AG20443 (cell line): ENCODE measurements around the gene BAIAP2.
A peak's percentile ranks its signal among the peaks of the same experiment; 100 is the strongest.

Experiments used
- DNase-seq: peaks from one replicate; pipeline ENCODE4 v3.0.0; 2012; ENCODE audit warnings: low spot score, mixed read lengths

Gene BAIAP2

DNA sequence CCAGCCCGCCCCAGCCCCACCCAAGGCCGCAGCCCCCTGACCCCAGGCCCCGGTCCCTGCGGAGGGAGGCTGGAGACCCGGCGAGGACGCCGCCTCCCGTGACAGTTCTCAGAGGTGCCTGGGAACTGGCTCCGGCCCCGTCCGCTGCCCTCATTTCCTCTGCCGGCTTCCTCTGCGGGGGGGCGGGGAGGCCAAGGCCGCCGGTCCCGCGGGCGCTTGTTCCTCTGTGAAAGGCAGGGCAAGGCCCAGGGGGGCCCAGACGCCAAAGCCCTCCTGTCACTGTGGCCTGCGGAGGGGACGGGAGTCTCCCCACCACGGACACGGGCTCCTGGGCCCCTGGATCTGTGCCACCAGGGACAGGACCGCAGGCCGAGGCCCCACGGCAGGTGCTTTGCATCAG, 125.4 kb downstream of the BAIAP2 start:
- DNase-seq: no peak

DNA sequence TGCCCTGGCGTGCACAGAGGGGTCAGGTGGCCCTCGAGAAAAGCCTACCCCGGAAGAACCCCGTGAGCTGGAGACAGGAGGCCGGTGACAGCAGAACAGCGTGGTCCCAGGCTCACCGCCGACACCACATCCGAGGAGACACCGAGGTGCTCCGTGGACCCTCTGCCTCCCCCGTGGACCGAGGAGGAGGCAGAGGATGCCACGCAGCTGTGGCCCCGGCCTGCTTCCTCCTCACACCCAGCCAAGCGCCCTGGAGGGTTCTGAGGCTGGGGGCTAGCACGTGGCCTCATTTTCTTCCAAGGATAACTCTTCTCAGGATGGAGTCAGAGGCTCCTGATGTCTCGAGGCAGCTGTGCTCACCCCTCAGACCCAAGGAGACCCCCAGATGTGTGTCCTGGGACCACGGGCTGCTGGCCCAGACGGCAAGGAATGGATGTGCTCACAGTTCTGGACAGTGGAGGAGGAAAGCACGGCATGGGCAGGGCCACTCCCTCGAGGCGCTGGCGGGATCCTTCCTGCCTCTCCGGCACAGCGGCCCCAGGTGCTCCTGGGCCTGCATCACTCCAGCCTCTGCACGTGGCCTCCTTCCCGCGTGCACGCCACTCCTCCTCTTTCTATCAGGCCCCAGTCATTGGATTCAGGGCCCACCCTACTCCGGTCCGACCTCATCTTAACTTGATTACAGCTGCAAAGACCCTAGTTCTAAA, 125.9 kb downstream of the BAIAP2 start:
- DNase-seq: no peak

DNA sequence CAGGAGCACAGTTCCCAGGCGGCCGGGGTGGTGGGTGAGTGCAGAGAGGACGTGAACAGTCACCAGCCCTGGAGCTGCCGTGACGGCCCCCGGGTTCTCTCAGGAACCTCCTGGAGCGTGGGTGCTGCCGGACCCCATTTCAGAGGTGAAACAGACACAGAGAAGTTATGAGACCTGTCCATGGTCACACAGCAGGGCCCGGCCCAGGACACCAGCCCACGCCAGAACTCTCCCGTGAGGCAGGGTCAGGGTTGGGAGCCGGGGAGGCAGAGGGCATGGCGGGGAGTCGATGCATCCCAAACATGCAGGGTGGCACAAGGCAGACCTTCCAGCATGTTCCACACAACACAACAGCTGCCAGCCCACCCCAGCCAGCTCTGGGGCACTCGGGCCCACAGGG, 126.6 kb downstream of the BAIAP2 start:
- no peak for DNase-seq

DNA sequence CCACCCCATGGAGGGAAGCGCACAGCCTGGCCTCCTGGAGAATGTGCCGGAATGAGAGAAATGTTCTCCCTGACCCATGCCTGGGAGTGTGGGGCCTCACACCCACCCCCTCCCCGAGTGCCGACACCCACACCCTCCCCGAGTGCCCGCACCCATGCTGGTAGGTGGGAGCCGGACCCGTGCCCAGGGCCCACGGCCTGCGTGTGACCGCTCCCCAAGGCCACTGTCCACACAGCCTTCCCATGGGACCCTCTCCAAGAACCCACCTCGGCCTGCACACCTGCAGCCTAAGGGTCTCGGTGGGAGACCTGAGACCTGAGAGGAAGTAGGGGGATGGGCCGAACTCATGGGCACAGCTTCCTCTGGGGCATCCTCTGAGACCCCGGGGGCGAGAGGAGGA, 127.0 kb downstream of the BAIAP2 start:
- DNase-seq: no peak

DNA sequence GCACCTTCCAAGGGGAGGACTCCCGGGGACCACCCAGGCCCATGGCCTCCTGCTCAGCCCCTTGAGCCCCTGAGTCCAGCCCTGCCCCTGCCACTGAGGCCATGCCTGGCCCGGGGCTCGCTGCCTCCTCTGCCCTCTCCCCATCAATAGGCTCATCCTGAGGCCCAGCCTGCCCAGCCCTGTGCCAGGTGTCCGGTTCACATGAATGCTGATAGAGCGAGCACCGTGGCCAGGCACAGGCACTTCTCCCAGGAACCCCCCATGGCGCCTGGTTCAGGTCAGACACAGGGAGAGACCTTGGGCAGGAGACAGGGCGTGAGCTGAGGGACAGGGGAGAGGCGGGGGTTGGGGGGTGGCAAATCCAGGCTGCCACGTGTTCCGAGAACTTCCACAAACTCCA, 127.5 kb downstream of the BAIAP2 start:
- DNase-seq: no peak

DNA sequence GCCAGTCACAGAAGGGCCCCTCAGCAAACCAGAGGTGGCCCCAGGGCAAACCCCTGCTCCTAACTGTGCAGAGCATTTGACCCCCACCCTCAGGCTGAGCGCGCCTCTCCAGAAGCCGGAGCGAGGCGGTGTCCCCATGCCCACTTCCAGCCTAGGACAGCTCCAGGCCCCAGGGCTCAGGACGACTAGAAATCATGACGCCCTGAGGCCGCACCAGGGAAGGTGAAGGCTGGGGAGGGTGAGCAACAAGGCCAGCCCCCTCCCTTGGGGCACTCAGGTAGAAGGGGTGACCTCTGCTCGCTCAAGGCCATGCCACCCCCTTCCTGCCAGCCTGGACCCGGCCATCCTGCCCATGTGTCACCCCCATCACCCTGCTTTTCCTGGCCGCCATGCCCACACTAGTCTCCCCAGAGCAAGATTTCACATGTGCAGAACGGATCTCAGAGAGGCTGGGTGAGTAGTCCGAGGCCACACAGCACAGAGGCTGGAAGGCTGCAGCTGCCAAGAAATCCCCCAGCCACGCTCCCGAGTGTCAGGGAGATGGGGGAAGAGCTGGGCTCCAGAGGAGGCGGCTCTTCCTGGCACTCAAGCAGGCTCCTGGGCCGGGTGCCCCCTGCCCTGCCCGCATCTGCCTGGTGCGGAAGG, 128.2 kb downstream of the BAIAP2 start:
- DNase-seq: no peak

DNA sequence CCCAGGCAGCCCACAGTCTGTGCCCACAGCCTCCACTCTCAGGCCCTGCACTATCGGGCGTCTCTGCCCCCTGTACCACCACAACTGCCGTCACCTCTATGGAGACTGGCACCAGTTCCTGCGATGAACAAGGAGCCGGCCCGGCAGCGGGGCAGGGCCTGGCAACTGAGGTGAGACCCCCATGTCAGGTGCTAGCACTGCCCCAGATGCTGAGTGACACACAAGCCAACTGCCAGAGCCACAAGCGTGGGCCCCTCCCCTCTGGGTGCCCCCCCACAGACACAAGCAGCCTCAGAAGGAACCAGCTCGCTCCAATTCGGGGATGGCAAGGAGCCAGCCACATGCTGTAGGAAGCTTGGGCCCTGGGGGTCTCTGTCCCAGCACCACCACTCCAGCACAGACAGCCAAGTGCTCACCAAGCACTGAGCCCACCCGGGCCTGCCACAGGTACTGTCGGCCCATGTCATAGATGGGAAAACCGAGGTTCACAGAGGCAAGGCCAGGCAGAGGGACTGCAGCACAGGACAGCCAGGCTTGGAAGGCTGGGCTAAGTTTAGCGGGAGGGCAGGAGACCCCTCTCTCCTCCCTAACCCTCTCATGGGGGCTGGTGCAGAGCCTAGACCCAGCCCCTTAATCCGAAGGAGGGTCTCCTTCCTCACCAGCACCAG, 128.9 kb downstream of the BAIAP2 start:
- no peak for DNase-seq

DNA sequence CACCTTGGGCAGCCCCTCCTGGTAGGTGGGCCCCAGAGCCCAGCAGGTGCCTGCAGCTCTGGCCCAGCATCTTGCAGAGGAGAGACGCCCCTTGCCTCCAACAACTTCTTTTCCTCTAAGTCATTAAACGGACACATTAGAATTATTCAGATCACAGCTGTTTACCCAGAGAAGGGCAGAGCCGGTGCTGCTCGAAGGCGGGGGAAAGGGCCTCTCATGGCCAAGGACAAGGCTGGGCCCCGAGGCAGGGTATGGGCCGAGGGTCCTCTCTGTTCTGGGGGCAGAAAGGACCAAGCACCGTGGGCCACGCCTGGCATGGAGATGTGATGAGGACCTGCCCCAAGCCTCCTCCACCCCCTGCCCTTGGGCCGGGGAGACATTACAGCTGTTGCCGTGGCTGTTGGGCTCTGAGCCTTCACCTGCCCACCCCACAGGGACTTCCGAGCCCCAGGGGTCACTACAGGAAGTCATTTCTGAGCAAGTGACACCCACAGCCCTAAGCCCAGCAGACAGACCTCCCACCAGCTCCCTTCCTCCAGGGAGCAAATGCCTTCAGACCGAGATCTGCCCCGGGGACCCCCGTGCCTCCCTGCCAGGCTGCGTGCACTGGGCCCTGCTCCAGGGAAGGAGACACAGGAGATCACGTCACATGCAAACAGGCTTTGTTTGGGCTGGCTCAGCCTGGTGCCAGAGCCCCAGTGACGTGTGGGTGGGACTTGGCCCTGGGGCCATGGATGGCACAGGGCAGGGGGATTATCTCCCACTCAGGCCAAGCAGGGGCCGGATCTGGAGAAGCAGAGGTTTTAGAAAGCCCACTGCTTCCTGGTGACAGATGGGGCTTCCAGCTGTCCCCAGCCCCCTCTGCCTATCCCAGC, 129.7 kb downstream of the BAIAP2 start:
- DNase-seq: no peak

DNA sequence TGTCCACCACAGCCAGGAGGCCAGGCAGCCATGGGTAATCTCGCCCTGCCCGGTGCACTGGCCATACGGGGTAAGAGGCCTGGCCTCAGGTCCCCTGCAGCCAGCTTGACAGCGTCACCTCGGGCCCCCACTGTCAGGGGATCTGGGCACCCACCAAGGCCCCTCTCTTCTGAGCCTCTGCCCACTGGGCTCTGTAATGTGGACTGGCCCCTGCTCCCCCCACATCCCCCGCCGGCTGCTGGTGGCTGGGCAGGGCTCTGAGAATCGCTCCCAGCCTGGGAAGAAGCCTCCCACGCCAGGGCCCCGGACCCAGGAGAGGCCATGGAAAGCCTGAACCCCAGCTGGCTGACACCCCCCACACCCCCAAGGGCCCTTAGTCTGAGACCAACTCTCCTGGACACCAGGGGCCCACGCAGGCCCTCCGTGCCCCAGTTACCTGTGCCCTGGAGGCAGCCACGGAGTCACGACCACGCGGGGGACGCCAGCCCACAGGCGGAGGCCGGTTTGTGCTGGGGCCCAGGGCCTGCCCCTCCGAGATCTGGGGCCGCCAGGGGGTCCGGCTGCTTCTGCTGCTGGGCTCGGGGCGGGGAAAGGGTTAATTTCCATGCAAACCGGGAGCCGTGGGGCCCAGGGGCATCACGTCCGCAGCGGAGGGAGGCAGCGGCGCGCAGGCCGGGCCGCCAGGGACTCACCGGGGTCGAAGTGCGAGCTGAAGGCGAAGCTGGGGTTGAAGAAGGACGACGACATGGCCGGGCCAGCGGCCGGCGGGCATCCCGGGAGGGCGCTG, 130.5 kb downstream of the BAIAP2 start, which contains the start of gene PVALEF:
PVALEF (plus strand) TSS at position 262 of the 787 bp plus-strand sequence. CDS start 15,720 bp downstream, outside the sequence.
- peak; percentile 54 for DNase-seq

DNA sequence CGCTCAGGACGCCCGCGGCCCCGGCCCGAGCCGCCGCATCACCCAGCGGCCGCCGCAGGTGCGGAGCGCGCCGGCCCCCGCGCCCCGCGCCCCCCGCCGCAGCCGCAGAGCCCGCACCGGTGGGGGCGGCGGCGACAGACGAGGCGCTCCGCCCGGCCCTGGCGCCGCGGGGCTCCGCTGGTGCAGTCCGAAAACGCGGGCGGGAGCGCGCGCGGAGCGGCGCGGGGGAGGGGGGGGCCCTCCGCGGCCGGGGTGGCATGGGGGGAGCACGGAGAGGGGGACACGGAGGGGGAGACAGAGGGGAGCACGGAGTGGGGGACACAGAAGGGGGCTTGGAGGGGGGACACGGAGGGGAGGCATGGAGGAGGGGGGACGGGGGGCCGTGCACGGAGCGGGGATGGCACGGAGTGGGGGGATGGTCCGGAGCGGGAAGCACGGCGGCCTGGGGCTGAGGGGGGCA, 131.1 kb downstream of the BAIAP2 start, which contains the start of gene AATK:
AATK (minus strand) TSS at position 189 of the 460 bp plus-strand sequence. CDS start 229 bp downstream, outside the sequence.
- DNase-seq: no peak
